ENCODE measurements around the gene KY.
A peak's percentile ranks its signal among the peaks of the same experiment; 100 is the strongest.

Gene KY

DNA sequence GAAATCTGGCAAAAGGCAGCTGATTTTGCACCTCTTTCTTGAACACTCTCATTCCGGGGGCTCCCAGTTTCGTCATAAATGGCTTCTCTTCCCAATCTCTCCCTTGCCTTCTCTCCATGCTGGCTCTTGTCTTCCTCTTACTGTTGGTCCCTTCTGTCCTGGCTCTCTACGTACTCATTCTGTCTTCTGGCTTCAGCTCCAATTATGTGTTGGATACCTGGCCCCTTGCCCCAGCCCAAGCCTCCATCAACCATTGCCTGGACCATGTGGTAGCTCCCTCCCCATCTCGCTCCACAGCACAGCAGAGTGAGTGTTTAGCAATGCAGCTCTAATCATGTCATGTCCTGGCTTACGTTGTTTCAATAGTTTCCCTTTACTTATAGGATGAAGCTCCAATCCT, 21.7 kb upstream of the KY start:
- no peak for DNase-seq

DNA sequence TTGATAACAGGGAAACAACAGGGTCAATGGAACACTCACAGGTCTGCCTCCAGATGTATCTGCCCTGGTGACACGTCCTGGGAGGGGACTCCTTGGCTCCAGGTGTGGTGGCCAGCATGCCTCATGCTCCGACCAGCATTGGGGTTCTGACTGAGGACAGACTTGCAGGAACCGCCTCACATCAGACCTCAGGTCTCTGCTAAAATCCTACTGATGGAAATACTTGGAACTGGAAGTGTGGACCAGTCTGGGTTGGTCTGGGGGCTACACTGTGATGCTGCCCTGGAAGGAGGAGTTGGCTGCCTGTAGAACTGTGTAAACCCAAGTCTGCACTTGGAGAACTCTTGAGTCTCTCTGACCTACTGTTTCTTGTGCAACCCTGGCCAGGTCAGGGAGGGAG, 17.1 kb upstream of the KY start:
- DNase-seq: no peak

DNA sequence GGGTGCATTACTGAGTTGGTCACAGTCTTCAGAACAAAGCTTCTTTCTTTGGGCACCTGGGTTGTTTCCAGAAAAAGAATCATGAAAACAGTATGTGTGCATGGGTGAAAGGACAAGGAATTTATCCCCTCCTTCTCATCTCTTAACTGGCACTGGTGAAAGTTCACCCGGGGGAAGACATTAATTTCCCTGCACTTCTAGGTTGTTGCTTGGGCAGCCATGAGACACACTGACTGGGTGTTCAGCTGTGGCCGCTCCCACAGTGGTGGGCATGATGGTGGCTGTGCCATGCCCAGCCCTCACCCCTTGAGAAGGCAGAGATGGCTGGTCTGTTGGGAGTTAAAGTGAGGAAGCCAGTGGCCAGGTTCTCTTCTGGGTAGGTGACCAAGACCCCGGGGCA, 16.6 kb upstream of the KY start:
- no peak for DNase-seq

DNA sequence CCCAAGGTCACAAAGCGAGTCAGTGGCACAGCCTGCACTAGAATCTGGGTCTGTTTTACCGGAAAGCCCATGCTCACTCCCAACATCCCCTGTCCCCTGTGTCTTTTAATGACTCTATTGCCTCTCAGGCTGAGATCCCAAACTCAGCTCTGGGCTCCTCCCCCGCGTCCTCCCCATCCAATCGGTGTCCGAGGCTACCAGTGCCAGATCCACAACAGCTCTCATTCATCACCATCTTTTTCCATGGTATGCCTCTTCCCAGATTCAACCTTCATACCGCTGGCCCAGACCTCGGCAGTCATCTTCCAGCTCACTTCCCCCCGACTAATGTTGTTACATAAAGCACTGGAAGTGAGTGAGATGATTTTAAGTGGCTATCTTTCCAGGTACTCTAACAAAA, 16.1 kb upstream of the KY start:
- DNase-seq: no peak

DNA sequence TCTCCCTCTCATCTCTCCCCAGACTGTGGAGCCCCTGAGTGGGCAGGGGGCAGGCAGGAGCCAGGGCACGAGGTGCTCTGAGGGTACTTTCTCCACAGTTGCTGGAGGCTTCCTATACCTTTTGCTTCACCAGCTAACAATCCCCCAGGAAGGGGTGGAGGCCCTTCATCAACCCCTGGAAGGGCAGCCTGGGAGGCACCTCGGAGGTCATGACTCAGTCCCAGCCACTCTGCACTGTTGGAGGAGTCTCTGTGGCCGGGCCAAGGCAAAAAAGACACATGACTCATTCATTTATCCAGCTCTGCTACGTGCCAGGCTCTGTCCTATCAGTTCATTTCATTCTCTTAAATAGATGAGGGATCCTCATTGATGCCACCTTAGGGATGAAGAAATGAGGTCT, 15.6 kb upstream of the KY start:
- peak; percentile 29 for DNase-seq

DNA sequence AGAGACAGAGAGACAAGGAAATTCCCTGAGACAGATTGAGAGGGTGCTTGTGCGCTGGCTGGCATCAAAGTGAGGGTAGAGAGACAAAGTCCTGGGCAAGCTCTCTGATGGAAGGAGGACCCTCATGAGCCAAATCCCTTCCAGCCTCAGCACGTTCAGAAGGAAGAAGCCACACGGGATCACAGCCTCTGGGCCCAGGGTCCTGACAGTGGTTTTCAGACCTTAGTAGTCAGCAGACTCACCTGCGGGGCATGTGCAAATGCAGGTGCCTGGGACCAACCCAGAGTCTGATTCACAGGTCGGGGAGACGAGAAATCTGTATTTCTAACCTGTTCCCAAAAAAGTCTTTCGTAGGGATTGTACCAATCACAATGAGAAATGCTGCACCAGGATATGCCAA, 15.2 kb upstream of the KY start:
- DNase-seq: no peak

DNA sequence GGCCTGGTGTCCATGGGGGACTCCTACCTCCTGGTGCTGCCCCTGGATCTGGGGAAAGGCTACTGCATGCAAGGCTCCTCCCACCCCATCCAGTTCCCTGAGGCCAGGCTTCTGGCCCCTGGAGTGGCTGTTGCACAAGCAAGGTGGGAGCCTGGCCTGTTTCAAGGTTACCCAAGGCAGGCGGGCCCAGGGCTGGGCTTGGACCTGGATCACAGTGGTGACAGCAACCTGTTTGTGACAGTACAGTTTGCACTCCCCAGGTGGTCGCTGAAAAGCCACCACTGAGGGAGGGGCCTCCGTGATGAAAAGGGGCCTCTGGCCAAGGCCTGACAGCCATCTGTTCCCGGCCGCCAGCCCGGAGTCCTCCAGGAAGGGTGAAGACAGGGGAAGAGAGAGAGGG, 14.4 kb upstream of the KY start:
- no peak for DNase-seq

DNA sequence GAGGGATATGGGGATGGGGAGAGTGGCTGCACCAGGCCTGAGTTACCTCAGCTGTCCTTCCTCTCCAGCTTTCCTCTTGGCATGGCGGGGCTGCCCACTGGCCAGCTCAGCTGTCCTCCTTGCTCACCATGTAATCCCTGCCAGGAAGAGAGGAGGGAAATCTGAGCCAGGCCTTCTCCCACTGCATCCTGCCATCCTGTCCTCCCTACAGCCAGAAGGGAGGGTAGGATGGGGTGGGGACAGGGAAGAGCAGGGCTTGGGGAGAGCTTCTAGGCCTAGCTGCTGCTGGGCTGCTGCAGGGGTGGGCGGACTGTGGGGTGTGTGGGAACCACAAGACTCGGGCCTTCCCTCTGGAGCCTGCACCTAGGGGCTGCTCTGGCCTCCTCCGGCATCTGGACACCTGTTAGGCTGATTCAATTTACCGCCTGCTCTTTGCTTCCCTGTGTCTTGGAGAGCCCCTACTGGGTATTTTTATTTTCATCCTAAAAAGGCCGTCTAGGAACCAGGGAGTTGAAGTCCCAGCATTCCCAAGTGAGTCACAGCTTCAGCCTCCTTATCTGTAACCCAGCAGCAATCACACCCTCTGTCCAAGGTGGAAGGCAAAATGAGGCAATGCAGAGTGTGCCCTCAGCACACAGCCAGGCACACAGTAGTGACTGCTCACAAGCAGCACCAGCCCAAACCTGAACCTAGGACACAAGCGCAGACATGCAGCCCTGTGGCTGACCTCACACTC, 13.1 kb upstream of the KY start:
- DNase-seq: peak; percentile 24

DNA sequence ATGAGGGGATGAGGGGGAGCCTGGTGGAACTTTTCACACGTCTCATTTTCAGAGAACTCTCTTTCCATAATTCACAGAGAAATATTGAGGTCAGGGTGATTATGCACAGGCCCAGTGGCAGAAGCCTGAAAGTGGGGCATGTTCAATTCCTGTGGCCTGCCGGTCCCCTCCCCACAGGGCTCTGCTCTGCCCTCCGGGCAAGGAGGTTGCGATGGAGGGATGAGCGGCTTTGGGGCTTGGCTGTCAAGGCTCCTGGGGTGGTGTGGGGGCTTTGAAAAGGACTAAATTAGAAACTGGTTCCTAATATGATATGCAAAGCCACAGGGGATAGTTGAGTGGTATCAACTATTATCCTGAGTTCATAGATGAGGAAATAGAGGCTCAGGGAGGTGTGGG, 9.2 kb upstream of the KY start:
- DNase-seq: no peak

DNA sequence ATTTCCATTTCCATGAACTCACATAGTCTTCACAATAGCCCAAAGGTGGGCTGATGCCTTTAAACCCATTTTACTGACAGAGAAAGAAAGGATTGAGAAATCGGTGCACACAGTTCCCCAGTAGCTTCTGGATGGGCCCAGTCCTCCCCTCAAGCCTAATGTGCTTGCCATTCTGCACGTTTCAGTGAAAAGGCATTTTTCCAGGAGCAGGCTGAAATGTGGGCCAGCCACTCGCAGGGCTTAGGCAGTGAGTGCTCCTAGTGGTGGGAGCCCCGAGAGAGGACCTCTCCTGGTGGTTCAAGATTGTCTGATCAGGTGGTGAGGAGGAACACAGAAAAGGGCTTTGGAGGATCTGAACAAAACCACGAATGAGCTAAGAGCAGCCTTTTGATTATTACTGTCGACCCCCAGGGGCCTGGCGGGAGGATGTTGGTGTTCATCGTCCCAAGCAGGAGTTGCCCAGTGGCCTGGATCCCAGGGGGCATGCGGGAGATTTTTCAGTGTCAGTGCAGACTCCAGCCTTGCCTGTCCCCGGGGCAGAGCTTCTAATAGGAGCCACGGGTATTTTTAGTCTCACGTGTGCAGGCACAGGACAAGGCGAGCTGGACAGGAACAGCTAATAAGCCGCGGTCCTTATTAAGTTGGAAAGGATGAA, 8.7 kb upstream of the KY start:
- DNase-seq: no peak

DNA sequence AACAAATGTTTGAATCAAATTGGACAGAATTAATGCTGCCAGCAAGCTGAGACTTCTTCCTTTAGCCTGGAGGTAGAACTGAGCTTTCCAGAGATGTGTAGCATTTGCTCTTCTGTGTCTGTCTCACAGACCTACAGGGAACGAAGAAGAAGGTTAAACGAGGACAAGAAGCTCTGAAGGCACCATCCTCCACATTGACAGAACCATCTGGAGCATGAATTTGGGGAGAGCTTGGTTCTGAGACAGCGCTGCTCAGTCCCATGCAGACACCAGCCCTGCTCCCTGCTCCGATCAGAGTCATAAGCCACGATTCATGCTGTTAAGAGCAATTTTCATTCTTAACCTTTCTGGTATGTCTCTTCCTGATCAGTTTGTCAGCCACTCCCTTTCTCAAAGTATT, 7.7 kb upstream of the KY start:
- no peak for DNase-seq

DNA sequence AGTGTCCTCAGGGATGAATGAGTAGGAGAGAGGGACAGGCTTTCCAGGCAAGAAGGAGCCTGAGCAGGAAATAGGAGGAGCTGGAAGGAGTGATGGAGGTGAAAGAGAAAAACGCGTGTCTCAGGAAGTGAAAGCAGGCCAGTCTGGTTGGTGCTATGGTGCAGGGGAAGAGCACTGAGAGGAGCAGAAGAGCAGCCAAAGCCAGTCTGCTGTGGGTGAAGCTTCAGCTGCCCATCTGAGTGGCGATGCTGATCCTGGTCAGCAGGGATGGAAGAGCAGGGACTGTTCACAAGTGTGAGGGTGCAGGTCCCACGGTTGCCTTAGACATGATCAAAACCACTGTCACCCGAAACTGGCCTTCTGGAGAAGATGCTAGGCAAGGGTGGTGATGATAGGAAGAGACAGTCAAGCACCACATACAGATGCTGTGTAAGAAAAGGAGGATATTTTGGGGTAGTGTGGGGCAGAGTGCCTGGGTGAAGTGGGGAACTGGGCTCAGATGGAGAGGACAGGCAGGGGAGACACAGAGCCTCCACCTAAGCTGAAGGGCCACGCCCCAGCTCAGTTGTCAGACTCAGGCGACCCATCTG, 5.5 kb upstream of the KY start:
- no peak for DNase-seq

DNA sequence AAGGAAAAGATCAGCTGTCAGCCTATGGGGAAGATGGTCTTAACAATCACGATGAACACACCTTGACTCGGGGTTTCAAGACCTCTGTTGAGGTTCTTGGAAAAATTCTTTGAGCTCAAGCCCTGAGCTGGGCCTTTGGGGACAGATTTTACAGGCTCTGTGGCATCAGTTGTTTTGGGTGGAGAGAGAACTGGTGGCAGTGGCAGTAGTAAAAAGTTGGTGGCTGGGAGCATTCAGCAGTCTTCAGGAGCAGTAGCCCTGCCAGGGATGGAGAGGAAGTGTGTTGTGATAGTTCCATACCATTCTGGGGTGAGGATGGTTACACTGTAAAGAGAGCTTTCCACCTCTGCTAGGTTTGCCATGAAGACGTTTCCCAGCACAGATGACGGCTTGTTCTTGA, 4.9 kb upstream of the KY start:
- DNase-seq: no peak

DNA sequence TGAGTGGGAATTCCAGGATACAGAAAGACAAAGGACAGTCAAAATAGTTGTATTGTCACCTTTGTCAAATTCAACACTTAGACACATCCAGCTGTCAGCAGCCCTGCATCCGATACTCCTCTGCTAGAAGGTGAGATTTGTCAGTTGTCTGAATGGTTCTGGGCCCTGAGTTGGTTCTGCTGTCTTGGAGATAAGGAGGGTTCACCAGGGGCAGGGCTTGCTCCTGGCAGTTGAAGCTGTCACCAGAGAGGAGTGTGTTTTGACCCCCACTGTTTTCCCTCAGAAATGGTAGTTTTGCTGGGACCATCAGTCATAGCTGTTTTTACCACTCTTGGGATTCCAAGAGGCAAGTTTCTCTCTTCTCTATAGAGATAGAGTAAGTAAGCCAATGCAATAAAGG, 3.2 kb upstream of the KY start:
- DNase-seq: no peak

DNA sequence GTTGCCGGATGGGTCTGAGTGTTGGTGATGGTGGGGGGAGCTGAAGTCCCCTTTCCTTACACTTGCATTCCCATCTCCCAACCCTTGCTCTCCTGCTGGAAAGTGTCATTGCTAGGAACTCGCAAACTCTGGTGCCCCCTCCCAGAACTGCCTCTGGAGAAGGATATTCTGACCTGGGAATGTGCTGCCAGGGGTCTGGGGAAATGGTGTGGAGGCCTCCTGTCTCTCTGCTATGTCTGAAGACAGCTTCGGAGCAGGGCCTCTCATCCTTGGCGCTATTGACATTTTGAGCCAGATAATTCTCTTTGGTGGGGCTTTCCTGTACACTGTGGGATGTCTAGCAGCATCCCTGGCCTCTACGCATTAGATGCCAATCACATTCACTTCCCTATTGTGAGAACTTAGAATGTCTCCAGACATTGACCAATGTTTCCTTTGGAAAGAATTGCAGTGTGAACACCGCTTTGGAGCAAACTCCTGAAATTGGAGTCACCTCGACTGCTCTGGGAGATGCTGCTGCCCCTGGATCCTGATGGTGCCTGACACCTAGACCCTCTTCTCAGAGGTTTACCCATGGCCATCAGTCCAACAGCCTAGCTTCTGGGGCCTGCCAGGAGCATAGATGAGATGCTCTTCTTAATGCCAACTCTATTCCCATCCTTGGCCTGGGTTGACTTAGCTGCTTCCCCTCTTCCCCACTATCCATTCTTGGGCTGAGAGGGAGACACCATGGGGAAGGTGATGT, 2.2 kb upstream of the KY start:
- no peak for DNase-seq

DNA sequence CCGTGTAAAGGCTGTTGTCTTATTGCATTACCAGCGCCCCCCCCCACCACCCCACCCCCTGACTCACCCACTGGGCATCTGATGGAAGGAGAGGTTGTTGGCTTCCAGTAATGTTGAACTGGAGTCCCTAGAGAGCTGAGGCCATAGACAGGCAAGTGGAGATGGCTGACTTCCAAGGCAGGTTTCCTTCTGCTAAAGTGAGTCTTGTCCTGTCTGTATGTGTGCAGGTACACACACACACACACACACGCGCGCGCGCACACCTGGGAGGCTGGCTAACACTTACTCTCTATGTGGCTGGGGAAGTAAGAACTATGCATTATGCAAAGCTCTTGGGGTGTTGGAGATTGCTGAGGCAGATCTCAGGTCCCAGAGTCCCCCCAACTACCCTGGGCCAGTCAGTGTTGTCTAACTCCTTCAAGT, 1.6 kb upstream of the KY start:
- DNase-seq: peak; percentile 79

DNA sequence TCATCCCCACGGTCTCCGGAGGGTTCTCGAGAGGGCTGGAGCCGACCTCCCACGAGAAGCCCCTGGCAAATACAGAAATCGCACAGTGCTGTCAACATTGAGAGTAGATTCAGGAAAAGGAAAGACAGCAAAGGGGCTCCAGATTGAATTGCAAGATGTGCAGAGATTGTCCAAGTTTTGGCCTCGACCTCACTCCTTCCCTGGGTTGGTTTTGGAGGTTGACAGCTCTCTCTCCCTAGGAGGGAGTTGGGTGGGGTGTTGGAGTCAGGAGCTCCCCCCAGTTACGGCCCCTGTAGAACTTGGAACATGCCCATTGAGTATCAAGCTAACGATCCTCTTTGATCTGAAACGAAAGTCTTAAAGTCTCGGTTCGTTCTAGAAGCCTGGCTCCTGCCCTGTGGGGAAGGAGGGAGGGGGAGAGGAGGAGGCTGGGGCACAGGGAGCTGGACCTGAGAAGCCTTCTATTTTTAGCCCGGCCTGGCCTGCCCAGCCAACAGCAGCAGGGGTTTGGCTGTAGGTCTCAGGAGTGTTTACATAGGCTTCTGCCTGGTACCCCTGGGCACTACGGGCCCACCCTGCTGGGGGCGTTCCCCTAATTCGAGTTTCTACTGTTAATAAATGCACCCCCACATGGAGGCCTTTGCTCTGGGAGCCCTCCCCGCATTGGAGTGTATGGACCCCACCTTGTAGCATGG, 672 bp upstream of the KY start:
- peak; percentile 38 for DNase-seq

DNA sequence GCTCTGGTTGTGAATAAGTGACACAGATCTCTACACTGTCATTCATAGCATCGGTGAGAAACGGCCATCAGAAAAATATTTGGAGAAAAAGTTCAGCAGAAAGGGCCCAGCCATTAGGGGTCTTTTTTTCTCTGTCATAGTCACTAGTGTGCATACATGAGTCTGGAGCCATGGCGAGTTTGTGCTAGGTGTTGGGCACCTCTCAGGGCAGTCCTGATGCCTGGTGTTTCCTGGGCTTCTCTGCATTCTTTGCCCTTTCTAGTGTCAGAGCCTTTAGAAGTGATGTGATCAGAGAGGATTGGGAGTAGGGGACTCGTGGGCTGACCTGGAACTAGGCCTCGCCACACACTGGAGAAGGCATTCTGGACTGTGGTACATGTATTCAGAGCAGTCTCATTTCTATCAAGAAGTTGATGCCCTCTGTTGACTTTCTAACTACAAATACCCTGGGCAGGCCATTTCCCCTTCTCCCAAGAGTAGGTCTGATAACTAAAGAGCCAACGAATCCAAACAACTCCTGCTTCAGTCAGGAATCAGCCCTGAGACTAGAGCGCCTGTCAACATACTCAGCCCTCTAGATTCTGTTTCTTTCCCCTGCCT, 1.6 kb downstream of the KY start:
- no peak for DNase-seq

DNA sequence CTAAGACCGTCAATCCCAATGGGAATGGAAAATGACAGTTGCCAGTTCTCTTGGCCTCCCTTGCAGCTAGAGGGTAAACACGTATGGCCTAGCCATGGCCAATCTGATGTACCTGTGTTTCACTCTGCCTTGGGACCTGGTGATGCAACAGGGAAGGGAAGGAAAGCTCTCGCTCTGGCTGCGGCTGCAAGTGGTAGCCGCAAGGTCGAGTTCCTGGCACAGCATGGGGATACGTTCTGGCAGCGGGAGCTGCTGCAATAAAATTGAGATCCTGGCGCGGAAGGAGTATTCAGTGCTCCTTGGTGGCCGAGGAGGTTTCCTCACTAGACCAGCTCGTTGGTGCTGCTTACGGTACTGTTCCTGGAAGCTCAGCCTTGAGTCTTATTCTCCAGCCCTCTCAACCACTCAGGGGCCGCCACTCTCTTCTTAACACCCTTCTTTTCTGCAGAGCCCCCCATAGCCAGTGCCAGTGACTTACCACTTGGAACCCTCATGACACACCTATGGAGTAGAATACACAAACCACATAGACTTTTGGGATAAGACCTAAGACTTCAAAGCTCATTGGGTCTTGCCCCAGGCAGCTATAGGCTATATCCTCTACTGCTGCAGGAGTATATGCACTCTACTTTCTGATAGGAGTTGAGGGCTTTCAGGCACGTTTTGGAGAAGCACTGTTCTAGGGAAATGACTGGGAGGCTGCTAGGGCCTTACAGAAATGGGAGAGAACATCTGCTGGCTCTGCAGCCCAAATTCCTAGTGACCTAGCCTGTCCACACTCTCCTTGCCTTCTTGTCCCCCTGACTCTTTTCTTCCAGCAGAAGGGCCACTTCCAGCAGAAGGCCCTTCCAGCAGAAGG, 2.7 kb downstream of the KY start:
- DNase-seq: no peak

DNA sequence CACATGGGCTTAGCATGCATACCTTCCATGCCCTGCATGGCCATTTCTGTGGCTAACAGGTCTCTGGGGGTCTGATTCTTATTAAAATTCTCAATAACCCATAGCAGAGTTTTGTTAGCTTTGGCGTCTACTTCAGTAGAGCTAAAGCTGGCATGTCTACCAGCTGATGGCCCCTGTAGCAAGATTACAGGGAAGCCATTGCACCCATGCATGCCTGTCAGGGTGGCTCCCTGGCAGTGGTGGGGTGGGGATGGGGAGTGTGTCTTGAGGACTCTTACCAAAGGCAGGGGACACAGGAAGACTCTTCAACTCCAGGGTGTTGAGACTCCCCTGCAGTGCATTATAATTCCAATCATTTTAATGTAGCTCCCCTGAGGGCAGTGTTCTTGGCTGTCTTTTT, 4.7 kb downstream of the KY start:
- no peak for DNase-seq

DNA sequence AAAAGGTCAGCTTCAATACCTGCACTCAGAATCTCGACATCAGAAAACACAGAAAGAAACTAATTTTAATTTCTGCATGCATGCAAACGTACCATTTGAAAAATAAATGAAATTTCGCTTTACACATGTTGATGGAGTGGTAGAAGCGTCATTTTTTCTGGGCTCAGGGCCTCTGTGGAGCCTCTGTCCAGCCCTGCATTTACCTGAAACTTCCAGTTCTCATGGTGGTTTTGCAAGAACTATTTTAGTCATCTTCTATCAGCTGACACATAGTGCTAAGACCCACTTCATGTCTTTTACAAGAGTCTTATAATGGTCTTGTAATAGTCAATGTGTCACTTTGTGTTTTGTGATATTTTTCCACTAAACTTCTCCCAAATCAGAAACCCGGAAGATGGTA, 5.3 kb downstream of the KY start:
- DNase-seq: no peak
